RWPE2 (cell line): ENCODE measurements around the gene CBLC.
A peak's percentile ranks its signal among the peaks of the same experiment; 100 is the strongest.

ENCODE experiments used
- ATAC-seq: fragments of 200-7000 bp; cut with Tn5 transposase; 3 replicates; pipeline ENCODE4 v1.9.1; 2021; ENCODE audit warnings: low read depth
- DNase-seq: peaks from one replicate; pipeline ENCODE4 v3.0.0-alpha.2; 2020; ENCODE audit warnings: low spot score
- H3K27ac ChIP-seq: fragments of 450-650 bp; 2 replicates; pipeline ENCODE4 v1.5.1; 2017; ENCODE audit warnings: mild to moderate bottlenecking; ENCODE audit not compliant: poor library complexity, severe bottlenecking
- H3K27me3 ChIP-seq: fragments of 250-450 bp; sonication (Bioruptor Pico); 2 replicates; pipeline ENCODE4 v1.5.1; 2021; ENCODE audit warnings: mild to moderate bottlenecking, moderate library complexity; ENCODE audit not compliant: insufficient read depth, poor library complexity, severe bottlenecking
- H3K36me3 ChIP-seq: fragments of 250-450 bp; sonication (Bioruptor Pico); 2 replicates; pipeline ENCODE4 v1.5.1; 2020; ENCODE audit warnings: low read depth, mild to moderate bottlenecking, moderate library complexity
- H3K4me1 ChIP-seq: fragments of 250-450 bp; sonication (Bioruptor Pico); 2 replicates; pipeline ENCODE4 v1.5.1; 2021; ENCODE audit warnings: mild to moderate bottlenecking, moderate library complexity; ENCODE audit not compliant: insufficient read depth, poor library complexity, severe bottlenecking
- H3K4me3 ChIP-seq: fragments of 250-450 bp; sonication (Bioruptor Pico); 2 replicates; pipeline ENCODE4 v1.5.1; 2021; ENCODE audit warnings: mild to moderate bottlenecking, moderate library complexity; ENCODE audit not compliant: severe bottlenecking
- H3K9me3 ChIP-seq: fragments of 250-450 bp; sonication (Bioruptor Pico); 2 replicates; pipeline ENCODE4 v1.5.1; 2021; ENCODE audit warnings: mild to moderate bottlenecking, moderate library complexity; ENCODE audit not compliant: severe bottlenecking
- TF ChIP-seq, protein P1 (sequence below): fragments of 450-650 bp; IDR thresholded peaks from one replicate; pipeline ENCODE4 v1.5.1; 2017; ENCODE audit warnings: mild to moderate bottlenecking, moderate library complexity; ENCODE audit not compliant: poor library complexity, severe bottlenecking

The CBLC gene

DNA sequence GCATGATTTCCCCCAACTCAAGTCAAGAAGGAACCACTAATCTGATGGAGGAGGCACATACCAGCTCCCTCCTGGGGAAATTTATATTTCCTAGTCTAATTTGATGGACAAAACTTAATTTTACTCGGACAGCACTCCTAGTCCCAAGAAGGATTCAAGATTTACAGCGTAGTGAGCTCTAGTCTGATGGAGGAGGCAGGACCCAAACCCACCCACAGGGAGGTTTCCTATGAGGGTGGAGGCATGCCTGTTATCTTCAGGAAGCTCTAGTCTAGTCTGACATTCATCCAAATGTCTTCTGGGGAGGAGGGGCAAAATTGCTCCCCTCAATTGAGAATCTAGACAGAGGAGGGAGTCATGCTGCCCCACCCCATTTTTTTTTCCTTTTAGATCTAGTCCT, 39.6 kb upstream of the CBLC start:
- DNase-seq (no peak), ATAC-seq (no peak)
- Histone ChIP-seq H3K9me3 (no peaks in the 10 kb centered on the region), H3K36me3 (no peaks in the 10 kb centered on the region), H3K4me3 (no peak overlapping the region), H3K27me3 (no peaks in the 10 kb centered on the region), H3K4me1 (peaks cover 23% of the 10 kb centered on the region), H3K27ac (no peak overlapping the region)
- TF ChIP-seq, protein P1, sequence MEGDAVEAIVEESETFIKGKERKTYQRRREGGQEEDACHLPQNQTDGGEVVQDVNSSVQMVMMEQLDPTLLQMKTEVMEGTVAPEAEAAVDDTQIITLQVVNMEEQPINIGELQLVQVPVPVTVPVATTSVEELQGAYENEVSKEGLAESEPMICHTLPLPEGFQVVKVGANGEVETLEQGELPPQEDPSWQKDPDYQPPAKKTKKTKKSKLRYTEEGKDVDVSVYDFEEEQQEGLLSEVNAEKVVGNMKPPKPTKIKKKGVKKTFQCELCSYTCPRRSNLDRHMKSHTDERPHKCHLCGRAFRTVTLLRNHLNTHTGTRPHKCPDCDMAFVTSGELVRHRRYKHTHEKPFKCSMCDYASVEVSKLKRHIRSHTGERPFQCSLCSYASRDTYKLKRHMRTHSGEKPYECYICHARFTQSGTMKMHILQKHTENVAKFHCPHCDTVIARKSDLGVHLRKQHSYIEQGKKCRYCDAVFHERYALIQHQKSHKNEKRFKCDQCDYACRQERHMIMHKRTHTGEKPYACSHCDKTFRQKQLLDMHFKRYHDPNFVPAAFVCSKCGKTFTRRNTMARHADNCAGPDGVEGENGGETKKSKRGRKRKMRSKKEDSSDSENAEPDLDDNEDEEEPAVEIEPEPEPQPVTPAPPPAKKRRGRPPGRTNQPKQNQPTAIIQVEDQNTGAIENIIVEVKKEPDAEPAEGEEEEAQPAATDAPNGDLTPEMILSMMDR = no peak

- H3K27ac ChIP-seq = no peak overlapping the region
- TF ChIP-seq, protein P1 = no peak
- peaks cover 23% of the 10 kb centered on the region for H3K4me1 ChIP-seq
- no peaks in the 10 kb centered on the region for H3K9me3 ChIP-seq
- no peak for DNase-seq
- ATAC-seq = no peak
- no peaks in the 10 kb centered on the region for H3K27me3 ChIP-seq
- H3K36me3 ChIP-seq = no peaks in the 10 kb centered on the region
- H3K4me3 ChIP-seq = no peak overlapping the region
These were observed 38.8 kb upstream of the CBLC start for GRCh38 chr19:44738603-44739558.

GRCh38 chr19:44740351-44740824, 37.3 kb upstream of the CBLC start:
- no peaks in the 10 kb centered on the region for H3K27me3 ChIP-seq
- no peaks in the 10 kb centered on the region for H3K9me3 ChIP-seq
- DNase-seq (no peak), ATAC-seq (no peak)
- H3K27ac ChIP-seq = peak overlapping the region; percentile 96
- peaks cover 19% of the 10 kb centered on the region for H3K4me1 ChIP-seq
- TF ChIP-seq, protein P1 = no peak
- no peak overlapping the region for H3K4me3 ChIP-seq
- H3K36me3 ChIP-seq = no peaks in the 10 kb centered on the region

- Histone ChIP-seq H3K9me3 (no peaks in the 10 kb centered on the region), H3K27ac (peak overlapping the region; percentile 96), H3K27me3 (no peaks in the 10 kb centered on the region), H3K4me3 (no peak overlapping the region), H3K4me1 (peaks cover 18% of the 10 kb centered on the region), H3K36me3 (no peaks in the 10 kb centered on the region)
- TF ChIP-seq, protein P1 = no peak
- DNase-seq (peak; percentile 87), ATAC-seq (peak; percentile 69)
These were observed 36.4 kb upstream of the CBLC start for GRCh38 chr19:44741258-44741731.

- H3K27ac ChIP-seq = peak overlapping the region; percentile 96
- TF ChIP-seq, protein P1 = no peak
- H3K27me3 ChIP-seq = no peaks in the 10 kb centered on the region
- no peaks in the 10 kb centered on the region for H3K9me3 ChIP-seq
- no peak overlapping the region for H3K4me3 ChIP-seq
- H3K4me1 ChIP-seq = peaks cover 18% of the 10 kb centered on the region
- DNase-seq = peak; percentile 99
- no peaks in the 10 kb centered on the region for H3K36me3 ChIP-seq
- peak; percentile 81 for ATAC-seq
These were observed 35.8 kb upstream of the CBLC start for GRCh38 chr19:44741841-44742329.
